ENCODE data around the gene CPEB4. TPM values are rescaled to one million over a fixed set of nuclear protein-coding genes. Genes with fewer than 3 reads are reported as not detected.

Gene CPEB4
- total RNA-seq, 1 donor from 2014 or later = 27.9 TPM

GRCh38 chr5:173969167-173970049, 81.3 kb downstream of the CPEB4 start:
- no peak for TF ChIP-seq CTCF (IDR thresholded peaks at IDR 0.05; ENCODE audit: insufficient read depth, low read length, severe bottlenecking)
- H3K27me3 ChIP-seq (ENCODE audit: control insufficient read depth, insufficient read depth, low read length) = no peaks in the 10 kb centered on the region
- H3K36me3 ChIP-seq (ENCODE audit: control insufficient read depth, insufficient read depth, low read length) = no peaks in the 10 kb centered on the region
- DNase-seq (ENCODE audit: low read depth) = peak; percentile 80
- no peak overlapping the region for H3K4me3 ChIP-seq (ENCODE audit: low read depth, low read length)
- FAIRE-seq = no peak

GRCh38 chr5:173970878-173971650, 82.9 kb downstream of the CPEB4 start:
- Histone ChIP-seq H3K4me3 (ENCODE audit: low read depth, low read length) (no peak overlapping the region), H3K36me3 (ENCODE audit: control insufficient read depth, insufficient read depth, low read length) (no peaks in the 10 kb centered on the region), H3K27me3 (ENCODE audit: control insufficient read depth, insufficient read depth, low read length) (no peaks in the 10 kb centered on the region)
- FAIRE-seq (no peak), DNase-seq (ENCODE audit: low read depth) (no peak)
- no peak for TF ChIP-seq CTCF (IDR thresholded peaks at IDR 0.05; ENCODE audit: insufficient read depth, low read length, severe bottlenecking)

GRCh38 chr5:173971681-173972345, 83.7 kb downstream of the CPEB4 start:
- no peaks in the 10 kb centered on the region for H3K36me3 ChIP-seq (ENCODE audit: control insufficient read depth, insufficient read depth, low read length)
- TF ChIP-seq CTCF (IDR thresholded peaks at IDR 0.05; ENCODE audit: insufficient read depth, low read length, severe bottlenecking) = no peak
- no peak for FAIRE-seq

GRCh38 chr5:173972607-173972924, 84.4 kb downstream of the CPEB4 start:
- DNase-seq (ENCODE audit: low read depth) (no peak), FAIRE-seq (no peak)
- TF ChIP-seq CTCF (IDR thresholded peaks at IDR 0.05; ENCODE audit: insufficient read depth, low read length, severe bottlenecking) = no peak
- no peak overlapping the region for H3K4me3 ChIP-seq (ENCODE audit: low read depth, low read length)
- H3K36me3 ChIP-seq (ENCODE audit: control insufficient read depth, insufficient read depth, low read length) = no peaks in the 10 kb centered on the region
- no peaks in the 10 kb centered on the region for H3K27me3 ChIP-seq (ENCODE audit: control insufficient read depth, insufficient read depth, low read length)

More at GRCh38 chr5:173971681-173972345, 83.7 kb downstream of the CPEB4 start:
- H3K27me3 ChIP-seq (ENCODE audit: control insufficient read depth, insufficient read depth, low read length) = no peaks in the 10 kb centered on the region
- H3K4me3 ChIP-seq (ENCODE audit: low read depth, low read length) = no peak overlapping the region
- DNase-seq (ENCODE audit: low read depth) = no peak

- TF ChIP-seq CTCF (IDR thresholded peaks at IDR 0.05; ENCODE audit: insufficient read depth, low read length, severe bottlenecking) = peak; percentile 93
- Histone ChIP-seq H3K4me3 (ENCODE audit: low read depth, low read length) (peak overlapping the region; percentile 38), H3K36me3 (ENCODE audit: control insufficient read depth, insufficient read depth, low read length) (no peaks in the 10 kb centered on the region), H3K27me3 (ENCODE audit: control insufficient read depth, insufficient read depth, low read length) (no peaks in the 10 kb centered on the region)
- no peak for FAIRE-seq
- peak; percentile 59 for DNase-seq (ENCODE audit: low read depth)
Measured at GRCh38 chr5:173972925-173973615, 84.9 kb downstream of the CPEB4 start.

All from bronchial epithelial cell (primary cell).